MG63 (cell line): Measurements from ENCODE around the gene METTL27. TPM values are rescaled to one million over a fixed set of nuclear protein-coding genes. Genes with fewer than 3 reads are reported as not detected.
"Not testable (repeated sequence)": the region's sequence is repeated elsewhere in the genome, so short reads cannot be mapped to it uniquely, and the experiment has no call there.

Experiments
- DNase-seq: peaks from one replicate; pipeline ENCODE4 v3.0.0-alpha.2; 2020
- H3K27me3 ChIP-seq: fragments of 250-450 bp; sonication (Bioruptor Pico); 2 replicates; pipeline ENCODE4 v1.5.1; 2020; ENCODE audit warnings: mild to moderate bottlenecking, moderate library complexity
- H3K36me3 ChIP-seq: fragments of 250-450 bp; sonication (Bioruptor Pico); 2 replicates; pipeline ENCODE4 v1.5.1; 2020; ENCODE audit warnings: mild to moderate bottlenecking, moderate library complexity
- H3K4me3 ChIP-seq: fragments of 250-450 bp; sonication (Bioruptor Pico); 2 replicates; pipeline ENCODE4 v1.5.1; 2020; ENCODE audit warnings: mild to moderate bottlenecking, moderate library complexity
- H3K9me3 ChIP-seq: fragments of 250-450 bp; sonication (Bioruptor Pico); 2 replicates; pipeline ENCODE4 v1.5.1; 2020; ENCODE audit warnings: mild to moderate bottlenecking, moderate library complexity
- total RNA-seq: library from RNA; depleted of rRNA; stranded (reverse); fragments of >200 nt; shearing (Covaris generic); gene quantifications from 2 replicates; pipeline ENCODE4 v1.2.3, GENCODE V29; 2014; ENCODE audit warnings: low replicate concordance

Gene METTL27
- total RNA-seq, 1 experiment from 2014 or later, result not detected

DNA sequence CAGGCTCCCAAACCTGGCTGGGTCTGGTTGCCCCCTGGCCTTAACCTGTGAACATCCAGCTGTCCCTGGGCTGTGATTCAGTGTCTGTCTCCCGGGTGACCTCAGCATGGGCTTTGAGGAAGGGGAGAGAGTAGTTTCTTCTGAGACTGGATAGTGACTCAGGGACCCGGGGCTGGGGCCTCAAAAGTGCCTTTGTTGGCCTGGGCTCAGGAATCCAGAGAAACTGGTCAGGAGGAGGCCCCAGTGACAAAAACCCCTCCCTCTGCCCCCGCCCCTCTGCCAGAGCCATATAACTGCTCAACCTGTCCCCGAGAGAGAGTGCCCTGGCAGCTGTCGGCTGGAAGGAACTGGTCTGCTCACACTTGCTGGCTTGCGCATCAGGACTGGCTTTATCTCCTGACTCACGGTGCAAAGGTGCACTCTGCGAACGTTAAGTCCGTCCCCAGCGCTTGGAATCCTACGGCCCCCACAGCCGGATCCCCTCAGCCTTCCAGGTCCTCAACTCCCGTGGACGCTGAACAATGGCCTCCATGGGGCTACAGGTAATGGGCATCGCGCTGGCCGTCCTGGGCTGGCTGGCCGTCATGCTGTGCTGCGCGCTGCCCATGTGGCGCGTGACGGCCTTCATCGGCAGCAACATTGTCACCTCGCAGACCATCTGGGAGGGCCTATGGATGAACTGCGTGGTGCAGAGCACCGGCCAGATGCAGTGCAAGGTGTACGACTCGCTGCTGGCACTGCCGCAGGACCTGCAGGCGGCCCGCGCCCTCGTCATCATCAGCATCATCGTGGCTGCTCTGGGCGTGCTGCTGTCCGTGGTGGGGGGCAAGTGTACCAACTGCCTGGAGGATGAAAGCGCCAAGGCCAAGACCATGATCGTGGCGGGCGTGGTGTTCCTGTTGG lies 11.4 kb downstream of the METTL27 start, which contains the start of gene CLDN4:
TSS of gene CLDN4 (plus strand) at position 316 of the 903 bp plus-strand sequence. CDS start at position 522, 206 bp downstream.
- DNase-seq, result no peak
- no peaks in the 10 kb centered on the region for H3K36me3 ChIP-seq
- no peaks in the 10 kb centered on the region for H3K27me3 ChIP-seq
- H3K9me3 ChIP-seq, result no peaks in the 10 kb centered on the region
- H3K4me3 ChIP-seq, result no peak within 1 kb of the TSS

DNA sequence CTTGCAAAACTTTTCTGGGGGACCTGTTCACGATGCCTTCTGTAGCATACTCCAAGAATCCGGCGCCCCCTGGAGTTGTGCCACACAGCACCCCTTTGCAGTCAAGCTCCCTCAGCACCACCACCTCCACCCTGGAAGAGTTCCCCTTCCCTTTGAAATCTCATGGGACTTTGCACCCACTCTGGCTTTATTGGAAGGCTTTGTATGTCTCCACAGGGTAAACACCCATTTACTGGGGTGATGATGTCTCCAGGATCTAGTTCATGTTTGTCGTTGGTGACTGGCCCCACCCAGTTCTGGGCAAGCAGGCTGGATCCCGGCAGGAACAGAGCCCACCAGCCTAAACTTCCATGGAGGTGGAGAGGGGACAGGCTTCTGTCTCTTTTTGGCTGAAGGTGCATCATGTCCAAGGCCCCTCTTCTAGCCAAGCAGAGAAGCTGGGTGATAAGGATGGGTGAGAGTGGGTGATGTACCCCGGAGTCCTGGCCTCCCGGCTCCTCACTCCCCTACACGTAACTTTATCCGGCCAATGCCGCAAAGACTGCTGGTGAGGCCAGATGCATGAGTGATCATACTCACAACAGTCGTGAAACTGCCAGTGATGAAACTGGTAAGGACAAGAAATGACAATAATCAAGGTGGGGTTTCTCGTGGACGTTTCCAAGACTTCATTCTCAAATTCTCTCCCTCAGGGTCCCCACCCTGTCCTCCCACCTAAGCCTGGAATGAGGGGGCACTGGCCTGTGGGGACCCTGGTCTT lies 12.2 kb downstream of the METTL27 start:
- Histone ChIP-seq H3K9me3 (no peaks in the 10 kb centered on the region), H3K36me3 (no peaks in the 10 kb centered on the region), H3K4me3 (no peak overlapping the region), H3K27me3 (no peaks in the 10 kb centered on the region)
- no peak for DNase-seq

DNA sequence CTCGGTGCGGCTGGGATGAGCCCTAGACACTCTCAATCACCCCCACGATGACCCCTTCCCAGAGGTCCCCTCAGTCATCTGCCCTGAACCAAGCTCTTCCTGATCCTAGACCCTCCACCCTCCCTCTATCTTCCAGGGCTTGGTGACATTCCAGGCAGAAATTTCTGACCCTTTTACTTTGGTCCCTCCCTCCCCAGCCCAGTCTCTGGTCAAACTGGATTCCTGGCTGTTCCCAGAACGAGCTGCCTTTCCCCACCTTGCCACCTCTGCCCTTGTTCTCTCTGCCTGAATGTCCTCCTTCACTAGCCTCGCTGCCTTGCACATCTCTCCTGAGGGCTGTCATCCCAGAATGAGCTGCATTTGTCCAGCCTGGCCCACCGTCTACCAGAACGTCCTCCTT lies 12.8 kb downstream of the METTL27 start:
- no peak for DNase-seq
- no peaks in the 10 kb centered on the region for H3K27me3 ChIP-seq
- no peaks in the 10 kb centered on the region for H3K36me3 ChIP-seq
- no peaks in the 10 kb centered on the region for H3K9me3 ChIP-seq
- H3K4me3 ChIP-seq, result no peak overlapping the region

DNA sequence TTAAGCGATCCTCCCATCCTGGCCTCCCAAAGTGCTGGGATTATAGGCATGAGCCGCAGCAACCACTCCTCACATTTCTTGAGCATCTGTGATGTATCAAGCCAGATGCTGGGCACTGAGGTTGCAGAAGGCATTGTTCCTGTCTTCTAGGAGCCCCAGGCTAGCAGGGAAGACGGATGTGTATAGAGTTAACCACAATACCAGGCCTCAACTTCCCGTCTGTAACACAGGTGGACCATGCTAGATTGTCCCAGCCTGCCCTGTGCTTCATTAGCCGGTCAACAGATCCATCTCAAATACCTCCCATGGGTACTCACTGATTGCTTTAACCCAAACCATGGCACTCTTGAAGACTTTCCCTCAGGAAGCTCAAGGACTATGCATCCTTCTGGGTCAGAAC lies 13.3 kb downstream of the METTL27 start:
- no peak for DNase-seq
- H3K36me3 ChIP-seq, result no peaks in the 10 kb centered on the region
- H3K4me3 ChIP-seq, result no peak overlapping the region
- H3K9me3 ChIP-seq, result no peaks in the 10 kb centered on the region
- H3K27me3 ChIP-seq, result no peaks in the 10 kb centered on the region

DNA sequence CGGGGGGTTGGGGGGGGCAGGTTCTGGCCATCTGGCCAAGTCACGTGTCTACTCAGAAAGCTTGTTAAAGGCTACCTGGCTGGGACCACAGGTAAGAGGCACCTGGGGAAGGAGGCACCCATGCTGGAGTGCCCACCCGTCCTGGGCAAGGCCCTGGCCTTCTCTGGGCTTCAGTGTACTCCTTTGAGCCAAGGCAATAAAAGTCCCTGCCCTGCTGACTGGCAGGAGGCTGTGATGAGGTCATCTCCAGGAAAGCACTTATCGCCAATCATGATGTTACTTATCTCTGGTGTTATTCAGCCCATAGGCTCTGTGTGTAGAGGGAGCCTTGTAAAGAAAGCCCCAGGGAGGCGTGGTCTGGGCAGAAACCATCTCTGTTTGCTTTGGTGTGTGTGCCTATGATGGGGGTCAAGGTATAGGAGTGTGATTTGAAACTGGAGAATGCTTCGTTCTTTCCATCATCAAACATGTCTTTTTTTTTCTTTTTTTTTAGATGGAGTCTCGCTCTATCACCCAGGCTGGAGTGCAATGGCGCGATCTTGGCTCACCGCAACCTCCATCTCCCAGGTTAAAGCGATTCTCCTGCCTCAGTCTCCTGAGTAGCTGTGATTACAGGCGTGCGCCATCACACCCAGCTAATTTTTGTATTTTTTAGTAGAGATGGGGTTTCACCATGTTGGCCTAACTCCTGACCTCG lies 14.1 kb downstream of the METTL27 start:
- Histone ChIP-seq H3K36me3 (no peaks in the 10 kb centered on the region), H3K4me3 (no peak overlapping the region), H3K9me3 (no peaks in the 10 kb centered on the region), H3K27me3 (no peaks in the 10 kb centered on the region)
- peak; percentile 71 for DNase-seq

DNA sequence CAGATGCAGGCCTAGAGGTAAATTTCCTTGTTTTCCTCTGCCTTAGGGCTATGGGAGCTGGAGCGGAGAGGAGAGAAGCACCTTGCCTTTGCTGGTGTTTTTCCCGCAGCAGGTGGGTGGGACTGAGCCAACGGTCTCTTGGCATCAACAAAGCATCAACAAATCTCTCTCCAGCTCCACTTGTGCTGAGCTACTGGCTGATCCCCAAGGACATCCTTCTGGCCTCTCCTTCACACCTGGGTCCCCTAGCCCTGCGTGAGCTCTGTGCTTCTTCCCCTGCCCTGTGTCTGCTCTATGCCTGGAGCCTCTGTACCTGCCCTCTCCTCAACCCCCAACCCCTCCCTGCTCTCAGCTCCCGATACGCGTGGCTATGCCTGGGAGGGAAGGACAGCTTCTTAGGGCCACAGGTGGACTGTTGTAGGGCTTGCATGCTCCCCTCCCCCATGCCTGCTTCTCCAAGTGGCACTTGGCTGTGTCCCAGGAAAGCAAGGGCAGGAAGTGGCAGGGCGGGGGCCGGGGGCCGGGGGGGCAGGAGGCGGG lies 14.7 kb downstream of the METTL27 start:
- Histone ChIP-seq H3K4me3 (no peak overlapping the region), H3K9me3 (no peaks in the 10 kb centered on the region), H3K27me3 (no peaks in the 10 kb centered on the region), H3K36me3 (no peaks in the 10 kb centered on the region)
- DNase-seq, result no peak

DNA sequence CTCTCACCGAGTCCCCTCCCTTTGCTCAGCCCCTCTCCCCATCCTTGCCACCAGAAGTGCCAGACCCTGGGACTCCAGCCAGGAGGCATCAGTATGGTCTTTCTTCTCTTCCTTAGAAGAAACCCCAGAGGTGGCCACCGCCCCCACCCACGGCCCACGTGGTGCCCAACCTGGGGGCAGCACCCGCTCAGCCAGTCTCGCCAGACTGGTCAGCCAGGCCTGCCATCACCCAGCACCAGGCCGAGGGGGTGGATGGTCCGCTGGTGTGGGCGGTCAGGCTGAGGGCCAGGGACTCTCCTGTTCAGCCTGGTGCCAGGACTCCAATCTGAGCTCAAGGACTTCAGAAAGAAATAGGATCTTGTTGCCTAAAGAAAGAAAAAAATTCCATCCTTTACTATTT lies 17.3 kb downstream of the METTL27 start:
- H3K36me3 ChIP-seq, result no peaks in the 10 kb centered on the region
- no peak overlapping the region for H3K4me3 ChIP-seq
- H3K9me3 ChIP-seq, result no peaks in the 10 kb centered on the region
- peak; percentile 61 for DNase-seq
- H3K27me3 ChIP-seq, result no peaks in the 10 kb centered on the region

DNA sequence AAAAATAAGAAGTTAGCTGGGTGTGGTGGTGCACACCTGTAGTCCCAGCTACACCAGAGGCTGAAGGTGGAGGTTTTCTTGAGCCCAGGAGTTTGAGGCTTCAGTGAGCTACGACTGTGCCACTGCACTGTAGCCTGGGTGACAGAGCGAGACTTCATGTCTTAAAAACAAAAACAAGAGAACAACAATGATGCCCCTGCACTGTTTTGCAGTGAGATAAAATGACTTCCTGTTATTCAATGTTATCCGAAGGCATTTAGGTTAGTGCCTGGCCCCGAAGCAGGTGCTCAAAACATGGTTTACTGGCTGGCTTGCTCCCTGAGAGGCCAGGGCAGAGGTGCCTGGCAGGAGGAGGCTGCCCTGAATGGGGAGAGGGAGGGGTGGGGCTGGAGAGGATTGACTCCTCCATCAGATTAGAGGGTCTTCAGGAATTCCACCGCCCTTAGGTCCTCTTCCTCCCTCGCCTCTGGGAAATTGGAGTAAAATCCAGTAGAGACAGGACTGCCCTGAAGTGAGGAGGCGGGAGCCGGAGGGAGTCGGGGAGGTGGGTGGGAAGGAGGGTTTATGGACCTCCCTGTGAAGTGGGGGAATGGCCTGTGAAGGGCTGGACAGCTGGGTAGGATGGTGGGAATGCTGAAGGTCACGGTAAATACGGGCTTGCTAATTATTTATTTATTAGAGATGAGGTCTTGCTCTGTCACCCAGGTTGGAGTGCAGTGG lies 18.3 kb downstream of the METTL27 start:
- no peak for DNase-seq
- no peaks in the 10 kb centered on the region for H3K27me3 ChIP-seq
- H3K4me3 ChIP-seq, result no peak overlapping the region
- H3K36me3 ChIP-seq, result no peaks in the 10 kb centered on the region
- H3K9me3 ChIP-seq, result no peaks in the 10 kb centered on the region

DNA sequence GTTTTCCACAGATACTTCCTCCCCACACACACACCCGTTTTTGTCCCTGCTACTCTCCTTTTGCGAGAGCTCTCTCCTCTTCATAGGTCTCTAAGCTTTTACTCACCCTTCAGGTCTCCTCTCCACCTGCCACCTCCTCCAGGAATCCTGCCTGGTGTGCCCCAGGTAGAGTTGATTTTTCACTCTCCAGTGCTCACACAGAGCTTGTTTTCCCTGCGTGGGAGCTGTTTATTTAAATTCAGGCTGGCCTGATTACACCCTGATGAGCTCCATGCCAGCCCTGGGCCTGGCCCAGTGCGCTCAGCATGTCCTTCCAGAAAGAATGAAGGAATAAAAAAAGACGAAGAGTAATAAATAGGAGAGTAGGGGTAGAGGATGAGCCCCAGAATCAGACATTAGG lies 19.1 kb downstream of the METTL27 start:
- Histone ChIP-seq H3K36me3 (no peaks in the 10 kb centered on the region), H3K27me3 (no peaks in the 10 kb centered on the region), H3K9me3 (no peaks in the 10 kb centered on the region), H3K4me3 (no peak overlapping the region)
- no peak for DNase-seq

DNA sequence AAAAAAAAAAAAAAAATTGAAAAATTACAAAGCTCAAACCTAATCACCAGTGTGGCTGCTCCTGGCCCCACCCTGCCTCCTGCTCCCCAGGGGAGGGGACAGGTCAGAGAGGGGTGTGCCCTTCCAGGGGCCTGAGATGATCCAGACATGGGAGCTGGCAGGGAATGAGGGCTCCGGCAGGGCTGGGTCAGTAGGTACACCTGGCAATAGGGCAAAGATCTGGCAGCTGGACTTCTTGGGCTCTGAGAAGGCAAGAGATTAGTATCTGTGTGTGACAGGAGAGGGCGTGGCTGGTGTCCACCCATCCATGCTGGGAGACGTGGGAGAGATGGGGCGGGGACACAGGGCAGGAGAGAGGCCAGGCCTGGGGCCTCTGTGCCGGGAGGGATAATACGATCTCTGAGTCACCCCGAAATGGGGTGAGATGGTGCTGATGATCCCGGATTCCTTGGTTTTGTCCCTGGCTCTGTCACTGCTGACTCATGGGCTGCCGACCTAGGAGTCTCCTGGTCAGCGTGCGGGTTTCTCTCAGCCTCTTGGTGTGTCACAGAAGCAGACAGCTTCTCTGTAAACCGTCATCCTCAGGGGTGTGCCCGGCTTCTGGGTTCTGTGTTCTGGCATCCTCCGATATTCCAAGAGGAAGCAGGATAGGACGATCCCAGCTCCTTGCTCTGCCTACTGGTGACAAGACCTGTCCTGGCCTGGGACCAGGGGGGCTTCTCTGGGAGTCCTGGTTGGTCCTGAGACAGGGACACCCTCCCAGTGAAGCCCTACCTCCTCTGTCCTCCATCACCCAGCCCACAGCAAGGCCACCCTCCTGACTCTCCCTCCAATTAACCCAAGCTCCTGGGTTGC lies 19.8 kb downstream of the METTL27 start:
- H3K27me3 ChIP-seq, result no peaks in the 10 kb centered on the region
- DNase-seq, result peak; percentile 97
- H3K9me3 ChIP-seq, result no peaks in the 10 kb centered on the region
- no peaks in the 10 kb centered on the region for H3K36me3 ChIP-seq
- H3K4me3 ChIP-seq, result no peak overlapping the region

DNA sequence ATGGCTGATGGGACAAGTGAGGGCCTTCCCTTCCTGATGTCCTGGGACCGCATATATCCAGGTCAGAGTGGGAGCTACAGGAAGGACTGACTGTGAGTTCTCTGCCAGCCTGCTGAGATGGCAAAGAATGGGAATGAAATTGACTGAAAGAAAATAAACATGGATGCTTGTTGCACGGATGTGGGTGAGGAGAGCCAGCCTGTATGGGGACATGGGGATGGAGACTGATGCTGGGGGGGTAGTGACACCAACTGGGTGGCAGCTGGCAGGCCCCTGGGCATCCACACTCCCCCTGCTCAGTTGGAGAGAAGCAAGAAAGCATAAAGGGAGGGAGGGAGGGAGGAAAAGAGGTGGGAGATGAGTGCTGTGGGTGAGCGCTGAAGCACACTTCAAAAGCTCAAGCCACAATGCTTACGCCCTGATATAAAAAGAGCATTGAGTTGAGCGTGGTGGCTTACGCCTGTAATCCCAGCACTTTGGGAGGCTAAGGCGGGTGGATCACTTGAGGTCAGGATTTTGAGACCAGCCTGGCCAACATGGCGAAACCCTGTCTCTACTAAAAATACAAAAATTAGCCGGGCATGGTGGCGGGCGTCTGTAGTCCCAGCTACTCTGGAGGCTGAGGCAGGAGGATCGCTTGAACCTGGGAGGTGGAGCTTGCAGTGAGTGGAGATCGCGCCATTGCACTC lies 20.6 kb downstream of the METTL27 start:
- not testable (repeated sequence) for H3K4me3 ChIP-seq, DNase-seq, H3K27me3 ChIP-seq, H3K36me3 ChIP-seq, H3K9me3 ChIP-seq

DNA sequence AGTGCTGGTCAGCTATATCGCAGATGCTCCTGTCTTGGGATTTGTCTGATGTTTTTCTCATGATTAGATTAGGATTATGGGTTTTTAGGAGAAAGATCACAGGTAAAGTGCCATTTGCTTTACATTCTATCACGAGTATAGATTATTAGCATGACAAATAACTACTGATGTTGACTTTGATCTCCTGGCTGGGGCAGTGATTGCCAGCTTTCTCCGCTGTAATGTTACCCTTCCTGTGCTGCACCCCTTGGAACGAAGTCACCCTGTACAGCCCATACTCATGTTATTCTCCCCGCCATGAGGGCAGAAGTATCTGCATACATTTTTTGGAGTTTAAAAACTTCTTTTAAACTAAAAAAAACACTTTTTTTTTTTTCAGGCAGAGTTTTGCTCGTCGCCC lies 22.3 kb downstream of the METTL27 start:
- no peak overlapping the region for H3K4me3 ChIP-seq
- H3K27me3 ChIP-seq, result no peaks in the 10 kb centered on the region
- no peaks in the 10 kb centered on the region for H3K36me3 ChIP-seq
- no peak for DNase-seq
- no peaks in the 10 kb centered on the region for H3K9me3 ChIP-seq

DNA sequence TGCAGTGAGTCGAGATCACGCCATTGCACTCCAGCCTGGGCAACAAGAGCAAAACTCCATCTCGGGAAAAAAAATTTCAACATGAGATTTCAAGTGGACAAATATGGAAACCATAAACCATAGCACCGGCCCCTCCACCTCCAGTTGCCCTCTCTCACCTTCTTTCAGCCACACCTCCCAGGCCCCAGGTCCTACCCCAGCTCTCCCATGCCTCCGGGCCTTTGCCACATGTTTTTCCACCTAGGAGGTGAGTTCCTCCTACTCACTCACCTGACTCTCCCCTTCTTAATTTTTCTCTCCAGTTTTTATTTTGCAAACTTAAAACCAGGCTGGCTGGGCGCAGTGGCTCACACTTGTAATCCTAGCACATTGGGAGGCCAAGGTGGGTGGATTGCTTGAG lies 25.2 kb downstream of the METTL27 start:
- Histone ChIP-seq H3K36me3 (no peaks in the 10 kb centered on the region), H3K27me3 (no peaks in the 10 kb centered on the region), H3K9me3 (no peaks in the 10 kb centered on the region), H3K4me3 (no peak overlapping the region)
- no peak for DNase-seq

DNA sequence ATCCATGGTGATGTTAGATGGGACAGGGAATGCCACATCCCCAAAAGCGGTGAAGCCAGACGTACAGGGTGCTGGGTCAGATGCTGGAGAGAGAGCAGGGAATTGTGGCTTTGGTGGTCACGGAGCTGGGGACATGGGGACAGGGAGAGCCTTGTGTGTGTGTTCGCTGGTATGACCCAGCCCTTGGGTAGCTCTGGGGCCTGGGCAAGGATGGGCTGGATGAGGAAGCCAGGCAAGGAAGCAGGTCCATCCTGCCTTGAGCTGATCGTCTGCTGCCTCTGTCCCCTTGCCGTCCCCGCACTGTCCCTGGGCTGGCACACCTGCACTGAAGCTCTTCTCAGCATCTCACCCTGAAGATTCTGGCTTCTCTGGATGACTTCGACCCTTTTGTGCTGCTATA lies 26.9 kb downstream of the METTL27 start:
- Histone ChIP-seq H3K36me3 (no peaks in the 10 kb centered on the region), H3K27me3 (no peaks in the 10 kb centered on the region), H3K4me3 (no peak overlapping the region), H3K9me3 (no peaks in the 10 kb centered on the region)
- no peak for DNase-seq

DNA sequence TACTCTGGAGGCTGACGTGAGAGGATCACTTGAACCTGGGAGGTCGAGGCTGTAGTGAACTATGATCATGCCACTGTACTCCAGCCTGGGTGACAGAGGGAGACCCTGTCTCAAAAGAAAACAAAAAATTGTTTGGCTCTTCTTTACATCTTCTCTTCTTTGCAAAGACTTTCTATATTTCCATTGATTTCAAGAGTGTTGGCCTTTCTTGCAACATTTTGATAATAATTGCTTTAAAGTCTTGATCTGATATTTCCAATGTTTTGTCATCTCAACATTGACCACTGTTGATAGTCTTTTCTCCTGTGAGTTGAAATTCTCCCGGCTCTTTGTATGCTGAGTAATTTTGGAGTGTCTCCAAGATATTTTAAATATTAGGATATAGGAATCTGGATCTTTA lies 29.3 kb downstream of the METTL27 start:
- Histone ChIP-seq H3K27me3 (no peaks in the 10 kb centered on the region), H3K4me3 (no peak overlapping the region), H3K9me3 (no peaks in the 10 kb centered on the region), H3K36me3 (no peaks in the 10 kb centered on the region)
- no peak for DNase-seq
